Activated CD4-positive, alpha-beta T cell treated with anti-CD3 and anti-CD28 coated beads, Interleukin-2, amount 50 U/mL, for 1 hour (primary cell): ENCODE results near the gene PDGFA.
"Not testable (repeated sequence)": the region's sequence is repeated elsewhere in the genome, so short reads cannot be mapped to it uniquely, and the experiment has no call there.

Experiments
- DNase-seq: peaks from one replicate; pipeline ENCODE4 v3.0.0-alpha.2; 2020

Gene PDGFA

GRCh38 chr7:519484-520390, at the start of gene PDGFA:
Gene PDGFA (minus strand): TSS chr7:519846. CDS start chr7:519001, 845 bp downstream.
- DNase-seq: no peak

- DNase-seq: no peak
These were observed 48.6 kb upstream of the PDGFA start for GRCh38 chr7:568031-568951.

- no peak for DNase-seq
These were observed 47.7 kb upstream of the PDGFA start for GRCh38 chr7:567305-567883.

GRCh38 chr7:566100-566499, 46.5 kb upstream of the PDGFA start:
- DNase-seq: no peak

GRCh38 chr7:564176-564865, 44.7 kb upstream of the PDGFA start:
- DNase-seq: no peak

GRCh38 chr7:563629-564170, 44.1 kb upstream of the PDGFA start:
- DNase-seq: no peak

GRCh38 chr7:562789-563628, 43.4 kb upstream of the PDGFA start:
- no peak for DNase-seq

- no peak for DNase-seq
These were observed 42.7 kb upstream of the PDGFA start for GRCh38 chr7:562374-562675.

GRCh38 chr7:561631-562373, 42.2 kb upstream of the PDGFA start:
- DNase-seq: no peak

GRCh38 chr7:560966-561630, 41.5 kb upstream of the PDGFA start:
- no peak for DNase-seq

GRCh38 chr7:559396-559705, 39.7 kb upstream of the PDGFA start:
- DNase-seq: no peak

- no peak for DNase-seq
These were observed 37.9 kb upstream of the PDGFA start for GRCh38 chr7:557558-557881.

- no peak for DNase-seq
These were observed 37.4 kb upstream of the PDGFA start for GRCh38 chr7:556837-557557.

- DNase-seq: no peak
These were observed 36.7 kb upstream of the PDGFA start for GRCh38 chr7:556291-556826.

GRCh38 chr7:555551-556160, 36.0 kb upstream of the PDGFA start:
- no peak for DNase-seq

- DNase-seq: no peak
These were observed 34.0 kb upstream of the PDGFA start for GRCh38 chr7:553636-554111.

GRCh38 chr7:552868-553635, 33.4 kb upstream of the PDGFA start:
- no peak for DNase-seq

GRCh38 chr7:552151-552867, 32.7 kb upstream of the PDGFA start:
- DNase-seq: not testable (repeated sequence)
